H9 (cell line): ENCODE measurements around the gene BIN1. TPM values are rescaled to one million over a fixed set of nuclear protein-coding genes. Genes with fewer than 3 reads are reported as not detected.

ENCODE experiments used
- DNase-seq: peaks from one replicate; pipeline ENCODE4 v3.0.0-alpha.2; 2017
- H2AFZ ChIP-seq: one replicate; pipeline ENCODE4 v1.6.1; 2013; ENCODE audit warnings: mild to moderate bottlenecking, low read length, control low read depth, moderate library complexity
- H2AK5ac ChIP-seq: 2 replicates; pipeline ENCODE4 v1.6.1; 2013; ENCODE audit warnings: low read length, control low read depth, mixed read lengths; ENCODE audit not compliant: insufficient read length
- H2BK120ac ChIP-seq: one replicate; pipeline ENCODE4 v1.6.1; 2013; ENCODE audit warnings: low read depth, mild to moderate bottlenecking, low read length, control low read depth, inconsistent platforms; ENCODE audit not compliant: poor library complexity, severe bottlenecking
- H2BK12ac ChIP-seq: 2 replicates; pipeline ENCODE4 v1.6.1; 2013; ENCODE audit warnings: low read length, control low read depth, mixed read lengths, low read depth; ENCODE audit not compliant: insufficient read length
- H2BK15ac ChIP-seq: 2 replicates; pipeline ENCODE4 v1.6.1; 2013; ENCODE audit warnings: low read depth, low read length, control low read depth
- H2BK20ac ChIP-seq: one replicate; pipeline ENCODE4 v1.6.1; 2013; ENCODE audit warnings: low read depth, mild to moderate bottlenecking, low read length, control low read depth, inconsistent platforms; ENCODE audit not compliant: poor library complexity, severe bottlenecking
- H2BK5ac ChIP-seq: 2 replicates; pipeline ENCODE4 v1.6.1; 2013; ENCODE audit warnings: low read length, control low read depth, mixed read lengths; ENCODE audit not compliant: insufficient read length
- H3K14ac ChIP-seq: 2 replicates; pipeline ENCODE4 v1.6.1; 2013; ENCODE audit warnings: low read length, control low read depth; ENCODE audit not compliant: insufficient read depth
- H3K18ac ChIP-seq: 2 replicates; pipeline ENCODE4 v1.6.1; 2013; ENCODE audit warnings: low read depth, mild to moderate bottlenecking, mixed read lengths, low read length, control low read depth; ENCODE audit not compliant: insufficient read length
- H3K23ac ChIP-seq: 2 replicates; pipeline ENCODE4 v1.6.1; 2013; ENCODE audit warnings: low read length, control low read depth, mixed read lengths, low read depth; ENCODE audit not compliant: insufficient read length
- H3K23me2 ChIP-seq: 2 replicates; pipeline ENCODE4 v1.6.1; 2013; ENCODE audit warnings: low read depth, mild to moderate bottlenecking, mixed read lengths, low read length, control low read depth; ENCODE audit not compliant: insufficient read length, poor library complexity, severe bottlenecking
- H3K27ac ChIP-seq: 2 replicates; pipeline ENCODE4 v1.5.1; 2013; ENCODE audit warnings: low read length, control low read depth, mixed read lengths, low read depth; ENCODE audit not compliant: insufficient read length
- H3K27me3 ChIP-seq: 2 replicates; pipeline ENCODE4 v1.6.1; 2013; ENCODE audit warnings: low read length, control low read depth, inconsistent platforms; ENCODE audit not compliant: insufficient read depth
- H3K4ac ChIP-seq: 2 replicates; pipeline ENCODE4 v1.6.1; 2013; ENCODE audit warnings: low read depth, mild to moderate bottlenecking, control low read depth, inconsistent platforms, low read length, moderate library complexity
- H3K4me1 ChIP-seq: 2 replicates; pipeline ENCODE4 v1.6.1; 2013; ENCODE audit warnings: low read length, control low read depth, inconsistent platforms; ENCODE audit not compliant: insufficient read depth
- H3K4me2 ChIP-seq: 2 replicates; pipeline ENCODE4 v1.6.1; 2013; ENCODE audit warnings: low read length, control low read depth, mixed read lengths; ENCODE audit not compliant: insufficient read length, insufficient read depth
- H3K56ac ChIP-seq: 2 replicates; pipeline ENCODE4 v1.6.1; 2013; ENCODE audit warnings: low read depth, mild to moderate bottlenecking, mixed read lengths, low read length, control low read depth; ENCODE audit not compliant: insufficient read length
- H3K79me1 ChIP-seq: 2 replicates; pipeline ENCODE4 v1.6.1; 2013; ENCODE audit warnings: low read depth, mild to moderate bottlenecking, moderate library complexity, low read length, control low read depth, inconsistent platforms; ENCODE audit not compliant: insufficient read depth, poor library complexity, severe bottlenecking
- H3K79me2 ChIP-seq: 2 replicates; pipeline ENCODE4 v1.6.1; 2013; ENCODE audit warnings: low read length, control low read depth, inconsistent platforms; ENCODE audit not compliant: insufficient read depth
- H3K9ac ChIP-seq: 2 replicates; pipeline ENCODE4 v1.6.1; 2013; ENCODE audit warnings: low read length, control low read depth, mixed read lengths; ENCODE audit not compliant: insufficient read length; ENCODE audit errors: extremely low read depth
- H3K9me3 ChIP-seq: one replicate; pipeline ENCODE4 v1.6.1; 2013; ENCODE audit warnings: low read depth, low read length, inconsistent platforms; ENCODE audit not compliant: control insufficient read depth
- H3T11ph ChIP-seq: one replicate; pipeline ENCODE4 v1.6.1; 2013; ENCODE audit warnings: mild to moderate bottlenecking, low read length, control low read depth, inconsistent platforms
- H4K20me1 ChIP-seq: one replicate; pipeline ENCODE4 v1.6.1; 2013; ENCODE audit not compliant: control insufficient read depth, insufficient read length, insufficient read depth
- H4K5ac ChIP-seq: 2 replicates; pipeline ENCODE4 v1.6.1; 2013; ENCODE audit warnings: low read depth, mild to moderate bottlenecking, mixed read lengths, low read length, control low read depth; ENCODE audit not compliant: insufficient read length
- H4K8ac ChIP-seq: replicated peaks from 2 replicates; pipeline ENCODE4 v1.6.1; 2013; ENCODE audit warnings: low read length, control low read depth, mixed read lengths, low read depth; ENCODE audit not compliant: insufficient read length
- H4K91ac ChIP-seq: 2 replicates; pipeline ENCODE4 v1.6.1; 2013; ENCODE audit warnings: low read depth, mild to moderate bottlenecking, moderate library complexity, mixed read lengths, low read length, control low read depth; ENCODE audit not compliant: insufficient read length
- H3K27ac Mint-ChIP-seq, 3 experiments: 2 replicates in 2 of 3; 3 replicates in 1 of 3; pipeline ENCODE4 v1.8.0; 2020 to 2021; ENCODE audit warnings: mixed read lengths in 3 of 3, mild to moderate bottlenecking in 1 of 3, moderate library complexity in 1 of 3
- H3K27me3 Mint-ChIP-seq: 2 replicates; pipeline ENCODE4 v1.8.0; 2021; ENCODE audit warnings: low read depth, mild to moderate bottlenecking, moderate library complexity, mixed read lengths
- H3K36me3 Mint-ChIP-seq, 3 experiments: 2 replicates in 2 of 3; 3 replicates in 1 of 3; pipeline ENCODE4 v1.8.0; 2020 to 2021; ENCODE audit warnings: low read depth in 3 of 3, mixed read lengths in 3 of 3; ENCODE audit not compliant: insufficient read depth in 1 of 3
- H3K4me1 Mint-ChIP-seq, 2 experiments: 2 replicates each; pipeline ENCODE4 v1.8.0; 2020; ENCODE audit warnings: mixed read lengths in 2 of 2
- H3K4me3 Mint-ChIP-seq, 2 experiments: 2 replicates in 1 of 2; 3 replicates in 1 of 2; pipeline ENCODE4 v1.8.0; 2020 to 2021; ENCODE audit warnings: mild to moderate bottlenecking in 2 of 2, mixed read lengths in 2 of 2, moderate library complexity in 1 of 2
- H3K9me3 Mint-ChIP-seq, 2 experiments: 2 replicates in 1 of 2; 3 replicates in 1 of 2; pipeline ENCODE4 v1.8.0; 2020; ENCODE audit warnings: mild to moderate bottlenecking in 2 of 2, mixed read lengths in 2 of 2, moderate library complexity in 1 of 2
- CTCF ChIP-seq: fragments of 200-600 bp; sonication (generic); conservative IDR thresholded peaks from 3 replicates; pipeline ENCODE4 v1.8.0; 2021; ENCODE audit warnings: antibody characterized with exemption, mild to moderate bottlenecking
- WGBS: extraction: QIAGEN DNeasy Blood & Tissue Kit; methylation state at CpG from one replicate; pipeline ENCODE4 v1.1.7; 2013; ENCODE audit warnings: missing lambda C conversion rate, low lambda C conversion rate, mixed read lengths; ENCODE audit not compliant: insufficient read length; ENCODE audit errors: extremely low coverage; 5-methylcytosine and 5-hydroxymethylcytosine counted together
- total RNA-seq: library from RNA; stranded (reverse); gene quantifications from 2 replicates; pipeline ENCODE4 v1.2.1, GENCODE V29; 2021

Gene BIN1
- total RNA-seq, 1 experiment from 2014 or later = 32.0 TPM

- no peaks in the 10 kb centered on the region for H3K27me3 ChIP-seq
- H3K4ac ChIP-seq = no peak overlapping the region
- H3K4me1 Mint-ChIP-seq = peaks cover 11% of the 10 kb centered on the region in 2 experiments
- H3K23me2 ChIP-seq = no peaks in the 10 kb centered on the region
- no peaks in the 10 kb centered on the region for H3K79me1 ChIP-seq
- no peak overlapping the region for H2AFZ ChIP-seq
- H2BK20ac ChIP-seq = no peak overlapping the region
- no peaks in the 10 kb centered on the region for H3K79me2 ChIP-seq
- H2BK15ac ChIP-seq = no peak overlapping the region
- no peak overlapping the region for H3K9ac ChIP-seq
- H3K27ac ChIP-seq = no peak overlapping the region
- no peak overlapping the region for H2BK5ac ChIP-seq
- H2AK5ac ChIP-seq = no peak overlapping the region
- no peaks in the 10 kb centered on the region; the same call in 1 of the 2 replicates for H3K4me1 ChIP-seq
- no peak overlapping the region for H4K8ac ChIP-seq
- no peak overlapping the region for H2BK12ac ChIP-seq
- H3K27ac Mint-ChIP-seq = no peak overlapping the region
- H3K4me3 Mint-ChIP-seq = no peak overlapping the region
- no peak overlapping the region for H3K18ac ChIP-seq
- H3T11ph ChIP-seq = no peak overlapping the region
- H3K9me3 Mint-ChIP-seq = no peaks in the 10 kb centered on the region
- no peaks in the 10 kb centered on the region for H4K20me1 ChIP-seq
- H3K9me3 ChIP-seq = no peaks in the 10 kb centered on the region
- no peak overlapping the region for H4K91ac ChIP-seq
- H3K4me2 ChIP-seq = no peak overlapping the region
- H3K36me3 Mint-ChIP-seq = no peaks in the 10 kb centered on the region
- H3K14ac ChIP-seq = no peak overlapping the region
- no peak overlapping the region for H3K23ac ChIP-seq
- TF ChIP-seq CTCF = no peak
- WGBS = no CpG with 5 or more reads among the region's 5 CpGs
- no peak overlapping the region for H3K56ac ChIP-seq
- H4K5ac ChIP-seq = no peak overlapping the region
- DNase-seq = no peak
- no peak overlapping the region for H2BK120ac ChIP-seq
- peaks cover 12% of the 10 kb centered on the region for H3K27me3 Mint-ChIP-seq
Observed at GRCh38 chr2:127008265-127009015, 98.5 kb downstream of the BIN1 start.
